Endodermal cell (in vitro differentiated cells): ENCODE results near the gene ANKRD27. TPM values are rescaled to one million over a fixed set of nuclear protein-coding genes. Genes with fewer than 3 reads are reported as not detected.

Experiments used
- DNase-seq: peaks from one replicate; pipeline ENCODE4 v3.0.0-alpha.2; 2017
- H3K27ac ChIP-seq: 2 replicates; pipeline ENCODE4 v1.5.1; 2013; ENCODE audit warnings: mild to moderate bottlenecking, low read depth, low read length, moderate library complexity
- H3K27me3 ChIP-seq: 2 replicates; pipeline ENCODE4 v1.6.1; 2013; ENCODE audit warnings: mild to moderate bottlenecking, low read length, moderate library complexity; ENCODE audit not compliant: insufficient read depth, control insufficient read depth, poor library complexity, severe bottlenecking
- H3K36me3 ChIP-seq: 2 replicates; pipeline ENCODE4 v1.7.0; 2013; ENCODE audit warnings: mild to moderate bottlenecking, low read length, moderate library complexity; ENCODE audit not compliant: control insufficient read depth, insufficient read depth
- H3K4me1 ChIP-seq: one replicate; pipeline ENCODE4 v1.7.0; 2013; ENCODE audit warnings: low read length; ENCODE audit not compliant: control insufficient read depth, insufficient read depth
- H3K4me3 ChIP-seq: 2 replicates; pipeline ENCODE4 v1.5.1; 2013; ENCODE audit warnings: mild to moderate bottlenecking, low read length, moderate library complexity
- H3K9ac ChIP-seq: 2 replicates; pipeline ENCODE4 v1.6.1; 2013; ENCODE audit warnings: mild to moderate bottlenecking, low read length, moderate library complexity; ENCODE audit not compliant: poor library complexity, severe bottlenecking; ENCODE audit errors: extremely low read depth
- H3K9me3 ChIP-seq: 2 replicates; pipeline ENCODE4 v1.6.1; 2013; ENCODE audit warnings: mild to moderate bottlenecking, low read length, moderate library complexity; ENCODE audit not compliant: control insufficient read depth
- H3K27ac Mint-ChIP-seq: 2 replicates; pipeline ENCODE4 v1.8.0; 2020; ENCODE audit warnings: mixed read lengths
- H3K27me3 Mint-ChIP-seq: 2 replicates; pipeline ENCODE4 v1.8.0; 2021; ENCODE audit warnings: mild to moderate bottlenecking, mixed read lengths; ENCODE audit not compliant: insufficient read depth
- H3K36me3 Mint-ChIP-seq: 2 replicates; pipeline ENCODE4 v1.8.0; 2020; ENCODE audit warnings: low read depth, mixed read lengths
- H3K4me1 Mint-ChIP-seq: 2 replicates; pipeline ENCODE4 v1.8.0; 2020; ENCODE audit warnings: mixed read lengths
- H3K4me3 Mint-ChIP-seq: 2 replicates; pipeline ENCODE4 v1.8.0; 2020; ENCODE audit warnings: mild to moderate bottlenecking, moderate library complexity, mixed read lengths
- H3K9me3 Mint-ChIP-seq: 2 replicates; pipeline ENCODE4 v1.8.0; 2020; ENCODE audit warnings: mild to moderate bottlenecking, mixed read lengths
- CTCF ChIP-seq: fragments of 200-600 bp; sonication (generic); conservative IDR thresholded peaks from 2 replicates; pipeline ENCODE4 v1.5.0; 2021; ENCODE audit warnings: antibody characterized with exemption, mild to moderate bottlenecking
- WGBS, 2 experiments: methylation state at CpG; one replicate each; pipeline versions ENCODE4 v1.1.5 to v1.1.7; 2013; ENCODE audit warnings: missing lambda C conversion rate in 2 of 2, mixed read lengths in 1 of 2; ENCODE audit not compliant: insufficient coverage in 1 of 2, insufficient read length in 1 of 2; 5-methylcytosine and 5-hydroxymethylcytosine counted together
- total RNA-seq, 2 donors: library from RNA; stranded (reverse); fragmentation: NEBNext Ultra II Directional in 1 of 2; extraction: Animal tissue kit (Norgen Biotek cat#: 25700) in 1 of 2; gene quantifications; 2 replicates in 1 of 2; 3 replicates in 1 of 2; pipeline ENCODE4 v1.2.1, GENCODE V29; 2021

ANKRD27 gene
- total RNA-seq, 2 donors from 2014 or later, result 35.1 to 35.9 TPM

- Histone ChIP-seq H3K27ac (no peak within 1 kb of the TSS), H3K27me3 (peaks cover 47% of the 10 kb centered on the region), H3K9me3 (no peaks in the 10 kb centered on the region), H3K4me3 (peak within 1 kb of the TSS; percentile 90), H3K9ac (peak within 1 kb of the TSS; percentile 38), H3K4me1 (peaks cover 3% of the 10 kb centered on the region), H3K36me3 (no peaks in the 10 kb centered on the region)
- 6 to 10% methylated on average over 13 to 53 of the region's 53 CpGs for WGBS, 2 experiments
- Mint-ChIP-seq H3K36me3 (peaks cover 5% of the 10 kb centered on the region), H3K4me1 (peaks cover 18% of the 10 kb centered on the region), H3K9me3 (no peaks in the 10 kb centered on the region), H3K27ac (no peak within 1 kb of the TSS), H3K27me3 (peaks cover 46% of the 10 kb centered on the region), H3K4me3 (peak within 1 kb of the TSS; percentile 79)
- DNase-seq, result peak; percentile 77
- TF ChIP-seq CTCF, result no peak
These were observed 773 bp upstream of the ANKRD27 start, which contains the start of gene RGS9BP for GRCh38 chr19:32675720-32676185. RGS9BP (plus strand) TSS chr19:32675848; CDS start chr19:32676264, 416 bp downstream.

GRCh38 chr19:32674153-32674930 is 638 bp downstream of the ANKRD27 start:
- Histone ChIP-seq H3K36me3 (no peaks in the 10 kb centered on the region), H3K27me3 (peaks cover 32% of the 10 kb centered on the region), H3K4me1 (peaks cover 3% of the 10 kb centered on the region), H3K9me3 (no peaks in the 10 kb centered on the region), H3K9ac (peak overlapping the region; percentile 38), H3K27ac (no peak overlapping the region), H3K4me3 (peak overlapping the region; percentile 90)
- peak overlapping the region; percentile 79 for H3K4me3 Mint-ChIP-seq
- no peak for DNase-seq
- peak overlapping the region; percentile 83 for H3K27ac Mint-ChIP-seq
- no peaks in the 10 kb centered on the region for H3K9me3 Mint-ChIP-seq
- H3K36me3 Mint-ChIP-seq, result peaks cover 5% of the 10 kb centered on the region
- H3K4me1 Mint-ChIP-seq, result peaks cover 24% of the 10 kb centered on the region
- TF ChIP-seq CTCF, result peak; percentile 22
- H3K27me3 Mint-ChIP-seq, result peaks cover 37% of the 10 kb centered on the region
- 2 to 11% methylated on average over 10 to 66 of the region's 67 CpGs for WGBS, 2 experiments

- no peak overlapping the region for H3K9ac ChIP-seq
- peaks cover 24% of the 10 kb centered on the region for H3K4me1 Mint-ChIP-seq
- 92 to 96% methylated on average over 5 to 10 of the region's 10 CpGs for WGBS, 2 experiments
- peaks cover 5% of the 10 kb centered on the region for H3K36me3 Mint-ChIP-seq
- H3K4me1 ChIP-seq, result peaks cover 3% of the 10 kb centered on the region
- no peak for TF ChIP-seq CTCF
- H3K27ac ChIP-seq, result no peak overlapping the region
- peaks cover 32% of the 10 kb centered on the region for H3K27me3 Mint-ChIP-seq
- no peaks in the 10 kb centered on the region for H3K9me3 Mint-ChIP-seq
- H3K27ac Mint-ChIP-seq, result no peak overlapping the region
- peaks cover 25% of the 10 kb centered on the region for H3K27me3 ChIP-seq
- DNase-seq, result no peak
- H3K36me3 ChIP-seq, result no peaks in the 10 kb centered on the region
- H3K9me3 ChIP-seq, result no peaks in the 10 kb centered on the region
- peak overlapping the region; percentile 79 for H3K4me3 Mint-ChIP-seq
- peak overlapping the region; percentile 90 for H3K4me3 ChIP-seq
These were observed 1.4 kb downstream of the ANKRD27 start for GRCh38 chr19:32673573-32673972.
